CD4-positive, alpha-beta T cell treated with Interleukin-6 at 100 ng/mL for 8 hours (primary cell): Measurements from ENCODE around the gene BRSK2.

ENCODE experiments used
- DNase-seq: peaks from one replicate; pipeline ENCODE4 v3.0.0-alpha.2; 2020; ENCODE audit warnings: mixed read lengths, low spot score

Gene BRSK2

GRCh38 chr11:1397146-1397861 lies 7.6 kb downstream of the BRSK2 start:
- DNase-seq = no peak

- no peak for DNase-seq
Measured at GRCh38 chr11:1397862-1398527, 8.3 kb downstream of the BRSK2 start.

- DNase-seq = no peak
Measured at GRCh38 chr11:1398528-1399235, 8.9 kb downstream of the BRSK2 start.

DNA sequence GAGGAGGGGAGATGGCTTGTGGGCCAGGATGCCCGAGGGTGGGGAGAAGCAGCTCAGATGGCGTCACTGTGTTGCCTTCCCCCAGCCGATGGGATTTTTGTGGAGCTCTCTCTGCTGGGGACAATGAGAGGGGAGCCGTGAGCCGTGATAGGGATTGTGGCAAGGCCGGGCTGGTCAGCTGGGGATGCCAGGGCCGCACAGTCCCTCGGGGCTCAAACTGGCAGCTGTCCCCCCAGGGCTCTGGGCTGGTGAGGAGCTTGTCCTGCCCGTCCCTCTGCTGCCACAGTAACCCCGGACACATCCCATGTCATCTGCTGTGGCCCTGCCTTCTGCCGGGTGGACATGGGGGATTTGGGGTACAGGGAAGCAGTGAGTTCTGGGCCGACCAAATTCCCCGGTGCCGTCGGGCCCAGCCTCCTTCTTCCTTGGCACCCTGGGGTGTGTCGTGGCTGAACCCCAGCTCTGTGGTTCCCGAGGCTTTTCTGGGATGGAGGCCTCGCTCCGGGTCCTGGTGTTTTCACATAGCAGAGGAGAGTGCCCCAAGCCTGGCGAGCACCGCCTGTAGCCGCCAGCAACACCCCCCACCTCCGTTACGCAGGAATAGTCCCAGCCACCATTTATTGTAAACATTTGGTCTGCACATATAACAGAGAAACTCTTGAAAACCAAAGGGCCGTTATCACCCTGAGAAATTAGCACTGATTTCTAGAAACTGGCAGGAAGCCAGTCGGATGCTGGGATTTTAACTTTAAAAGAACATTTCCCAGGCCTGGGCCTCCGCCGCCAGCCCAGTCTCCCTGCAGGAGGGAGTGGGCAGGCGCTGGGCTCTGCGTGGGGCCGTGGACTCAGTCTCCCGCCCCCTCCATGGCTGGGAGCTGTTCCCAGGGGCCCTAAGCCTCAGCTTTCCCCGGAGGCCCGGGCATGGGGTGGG lies 9.9 kb downstream of the BRSK2 start:
- DNase-seq = no peak

GRCh38 chr11:1400317-1401170 lies 10.8 kb downstream of the BRSK2 start:
- DNase-seq = no peak

GRCh38 chr11:1401171-1401445 lies 11.4 kb downstream of the BRSK2 start:
- no peak for DNase-seq

DNA sequence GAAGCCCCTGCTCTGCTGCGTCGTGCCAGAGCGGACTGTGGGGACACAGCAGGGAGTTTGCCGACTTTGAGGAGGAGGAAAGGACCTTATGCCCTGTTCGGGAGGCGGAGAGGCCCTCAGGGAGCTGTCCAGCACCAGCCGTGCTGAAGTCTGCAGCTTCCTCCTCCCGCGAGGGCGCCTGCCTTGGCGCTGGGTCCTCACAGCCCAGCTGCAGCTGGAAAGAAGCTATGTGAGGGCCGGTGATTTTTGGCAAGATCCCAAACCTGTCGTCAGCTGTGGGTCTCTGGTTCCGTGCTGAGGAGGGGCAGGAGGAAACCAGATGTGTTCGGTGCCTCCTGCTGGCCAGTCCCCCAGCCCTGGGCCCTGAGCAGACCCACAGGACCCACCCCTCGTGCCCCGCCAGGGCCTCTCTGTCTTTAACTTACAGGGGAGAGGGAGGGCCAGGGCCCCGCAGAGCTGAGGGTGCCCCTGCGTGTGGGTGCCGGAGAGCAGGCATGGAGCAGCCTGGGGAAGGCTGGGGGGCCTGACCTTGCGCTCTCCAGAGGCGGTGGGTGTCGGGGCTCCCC lies 12.0 kb downstream of the BRSK2 start:
- DNase-seq = no peak

DNA sequence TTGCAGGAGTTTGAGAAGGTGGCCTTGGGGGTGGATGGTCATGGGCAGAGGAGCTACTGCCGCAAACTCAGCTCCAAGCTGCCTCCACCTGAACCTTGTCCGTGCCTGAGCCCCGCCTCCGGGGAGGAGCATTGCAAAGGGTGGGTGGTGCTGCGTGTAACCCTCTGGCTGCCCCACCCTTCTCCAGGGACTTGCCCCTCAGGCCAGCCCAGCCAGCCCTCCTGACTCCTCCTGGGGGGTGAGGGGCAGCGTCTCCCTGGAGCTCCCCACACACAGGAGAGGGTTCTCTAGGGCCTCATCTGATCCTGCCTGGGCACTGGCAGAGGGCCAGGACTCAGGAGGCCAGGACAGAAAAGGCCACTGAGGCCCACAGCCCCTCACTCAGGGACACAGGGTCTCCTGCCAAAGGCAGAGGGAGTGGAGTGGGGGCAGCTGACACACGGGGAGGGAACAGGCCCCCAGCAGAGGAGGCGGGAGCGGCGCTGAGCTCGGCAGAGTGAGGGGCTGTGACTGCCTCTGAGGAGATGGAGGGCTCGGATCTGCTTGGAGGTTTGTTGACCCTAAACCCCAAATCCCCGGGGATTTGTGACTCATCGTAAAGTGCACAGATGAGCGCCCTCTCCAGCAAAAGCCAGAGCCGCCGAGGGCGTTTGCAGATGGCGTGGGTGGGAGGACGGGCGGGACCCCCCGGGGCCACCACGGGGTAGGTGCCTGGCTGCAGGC lies 12.8 kb downstream of the BRSK2 start:
- no peak for DNase-seq

GRCh38 chr11:1403078-1403620 lies 13.4 kb downstream of the BRSK2 start:
- DNase-seq = no peak

DNA sequence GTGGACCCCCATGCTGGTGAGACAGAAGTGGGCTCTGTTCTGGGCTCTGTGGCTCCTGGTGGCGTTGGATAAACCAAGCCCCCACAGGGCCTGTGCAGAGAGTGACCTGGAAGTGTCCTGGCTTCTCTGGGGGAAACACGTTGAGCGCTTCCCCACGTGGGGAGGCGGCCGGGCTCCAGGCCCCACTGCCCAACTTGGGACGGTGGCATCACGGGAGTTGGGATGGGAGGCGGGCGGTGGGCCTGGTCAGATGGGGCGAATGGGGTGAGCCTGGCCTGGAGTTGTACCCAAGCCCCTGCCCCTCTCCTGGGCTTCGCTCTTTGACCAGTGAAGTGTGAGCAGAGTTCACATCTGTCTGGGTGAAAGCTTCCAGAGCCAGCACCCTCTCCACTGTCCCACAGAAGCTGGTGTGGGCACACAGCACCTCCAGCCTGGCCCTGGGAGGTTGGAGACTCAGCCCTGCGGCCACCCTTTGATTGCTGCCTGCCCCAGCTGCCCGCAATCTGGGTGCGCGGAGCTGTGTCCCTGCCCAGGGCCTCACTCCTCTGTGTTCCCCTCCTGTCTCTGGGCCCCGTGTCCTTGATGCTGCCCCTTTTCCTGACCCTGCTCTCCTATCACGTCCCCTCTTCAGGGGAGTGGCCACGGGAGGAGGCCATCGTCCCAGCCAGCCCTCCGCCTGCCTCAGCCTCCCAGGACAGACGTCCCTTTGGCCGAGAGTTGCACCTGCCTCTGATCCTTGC lies 14.2 kb downstream of the BRSK2 start:
- DNase-seq = no peak

DNA sequence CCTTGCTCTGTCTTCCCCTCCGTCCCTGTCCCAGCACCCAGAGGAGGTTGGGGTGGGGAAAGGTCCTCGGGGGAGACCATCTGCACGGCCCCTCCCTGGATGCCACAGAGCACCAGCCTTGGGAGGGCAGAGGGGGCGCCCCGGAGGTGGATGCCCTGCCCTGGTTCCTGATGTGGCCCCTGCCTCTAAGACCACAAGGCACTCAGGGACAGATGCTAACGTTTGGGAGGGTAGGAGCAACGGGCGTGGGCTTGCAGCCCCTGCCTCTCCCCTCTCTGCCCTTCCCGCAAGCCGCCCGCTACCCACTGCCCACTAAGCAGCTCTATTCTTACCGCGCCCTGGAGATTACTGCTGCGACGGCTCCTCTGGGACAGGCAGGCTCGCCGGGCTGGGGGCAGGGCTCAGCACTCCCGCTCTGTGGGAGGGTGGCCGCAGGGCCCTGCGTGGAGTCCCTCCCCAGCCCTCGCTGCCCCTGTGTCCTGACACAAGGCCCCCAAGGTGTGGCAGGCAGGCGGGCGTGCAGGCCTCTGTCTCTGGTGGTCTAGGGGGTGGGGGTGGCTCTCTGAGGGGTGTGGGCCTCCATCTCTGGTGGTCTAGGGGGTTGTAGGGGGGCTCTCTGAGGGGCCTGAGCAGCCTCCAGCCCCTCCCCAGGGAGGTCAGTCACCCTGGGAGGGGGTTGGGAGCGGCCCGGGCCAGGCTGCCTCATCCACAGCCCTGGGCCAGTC lies 14.9 kb downstream of the BRSK2 start:
- DNase-seq = no peak

DNA sequence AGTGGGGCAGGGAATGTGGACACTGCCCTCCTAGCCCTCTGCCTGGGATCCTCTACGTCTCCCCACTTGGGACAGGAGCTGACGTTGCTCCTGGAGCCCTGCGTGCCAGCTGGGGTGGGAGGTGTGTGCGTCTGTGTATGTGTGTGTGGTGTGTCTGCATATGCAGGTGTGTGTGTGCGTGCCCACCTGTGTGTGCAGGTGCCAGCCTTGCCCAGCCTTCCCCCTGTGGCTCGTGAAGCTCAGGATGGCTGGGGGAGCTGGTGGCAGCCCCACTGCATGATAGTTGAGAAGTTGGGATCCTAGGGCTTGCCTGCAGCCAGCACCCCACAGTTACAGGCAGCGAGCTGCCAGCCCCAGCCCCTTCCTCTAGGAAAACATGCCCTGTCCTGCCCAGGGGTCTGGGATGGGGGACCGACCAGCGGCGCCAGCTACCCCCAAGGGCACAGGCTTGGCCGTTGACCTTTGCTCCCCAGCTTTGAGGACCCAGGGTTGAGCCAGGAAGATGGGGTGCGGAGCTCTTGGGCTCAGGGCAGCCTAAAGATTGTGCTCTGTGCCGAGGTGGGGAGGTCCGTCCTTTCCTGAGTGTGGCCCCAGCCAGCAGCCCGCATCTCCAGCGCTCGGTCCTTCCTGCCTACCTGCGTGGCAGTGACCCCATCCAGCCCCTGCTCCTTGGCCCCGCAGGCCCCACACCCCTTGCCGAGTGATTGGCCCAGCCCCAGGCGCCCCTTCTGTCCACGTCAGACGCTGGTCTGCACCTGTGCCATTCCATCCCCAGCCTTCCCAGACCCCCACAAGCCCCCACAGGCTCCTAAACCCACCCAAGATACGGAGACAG lies 15.7 kb downstream of the BRSK2 start:
- no peak for DNase-seq

- no peak for DNase-seq
Measured at GRCh38 chr11:1406571-1407485, 17.1 kb downstream of the BRSK2 start.

- no peak for DNase-seq
Measured at GRCh38 chr11:1407668-1408067, 17.9 kb downstream of the BRSK2 start.

DNA sequence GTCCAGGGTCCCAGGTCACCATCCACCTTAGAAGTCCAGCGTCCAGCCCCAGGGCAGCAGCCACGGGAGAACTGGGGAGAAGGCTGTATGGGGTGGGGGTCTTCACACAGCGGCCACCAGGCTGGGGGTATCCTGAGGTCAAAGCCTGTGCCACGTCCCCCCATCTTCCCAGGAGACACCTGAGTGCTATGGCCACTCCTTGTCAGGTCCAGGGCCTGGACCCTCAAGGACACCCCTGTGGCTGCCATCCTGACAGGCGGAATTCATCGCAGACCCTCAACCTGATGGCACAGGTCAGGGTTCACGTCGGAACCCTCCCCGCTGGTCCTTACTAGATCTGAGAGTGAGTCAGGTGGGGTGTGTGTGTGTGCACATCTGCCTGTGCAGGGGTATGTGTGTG lies 18.6 kb downstream of the BRSK2 start:
- no peak for DNase-seq

DNA sequence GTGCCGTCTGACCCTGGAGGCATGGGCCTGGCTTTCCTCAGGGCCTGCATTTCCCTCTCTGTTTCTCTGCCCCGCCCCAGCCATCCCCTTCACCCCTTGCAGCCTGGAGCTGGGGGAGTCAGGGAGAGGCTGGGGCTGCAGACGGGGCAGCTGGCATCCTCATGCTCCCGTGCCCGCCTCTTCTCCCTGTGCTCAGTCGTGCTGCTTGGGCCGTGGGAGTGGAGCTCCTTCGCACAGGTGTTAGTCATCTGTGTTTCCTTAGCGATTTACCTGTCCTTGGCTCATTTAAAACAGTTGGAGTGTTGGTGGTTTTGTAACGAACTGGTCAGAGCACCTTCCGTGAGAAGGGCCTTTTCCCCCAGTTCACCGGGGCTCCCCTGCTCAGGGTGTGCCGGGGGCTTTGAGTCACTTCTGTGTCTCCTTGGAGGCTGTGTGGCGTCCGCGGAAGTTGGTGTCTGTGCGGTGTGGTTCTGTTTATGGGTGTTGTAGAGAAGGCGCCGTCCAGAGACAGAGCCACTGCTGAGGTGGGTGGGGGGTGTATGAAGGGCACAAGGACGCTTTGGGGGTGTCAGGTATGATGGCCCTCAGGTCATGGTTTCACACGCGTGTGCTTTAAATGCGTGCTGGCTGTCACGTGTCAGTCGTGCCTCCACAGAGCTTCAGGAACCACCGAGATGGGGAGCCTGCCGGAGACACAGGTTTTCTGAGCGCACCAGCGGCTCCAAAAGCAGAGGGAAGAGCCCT lies 19.5 kb downstream of the BRSK2 start:
- DNase-seq = no peak
